SK-N-MC (cell line): Measurements from ENCODE around the gene RBM47.
"Not testable (repeated sequence)": the region's sequence is repeated elsewhere in the genome, so short reads cannot be mapped to it uniquely, and the experiment has no call there.

Experiments used
- DNase-seq: peaks from one replicate; pipeline ENCODE4 v3.0.0-alpha.2; 2011; ENCODE audit warnings: low read depth, low spot score
- H3K27ac ChIP-seq: fragments of 200-600 bp; sonication (generic); 2 replicates; pipeline ENCODE4 v1.5.1; 2016; ENCODE audit warnings: mixed run types
- H3K36me3 ChIP-seq: fragments of 200-600 bp; sonication (generic); 2 replicates; pipeline ENCODE4 v1.6.1; 2017; ENCODE audit warnings: antibody characterized with exemption, low read length, mixed read lengths; ENCODE audit not compliant: insufficient read depth
- H3K4me3 ChIP-seq: fragments of 200-600 bp; sonication (generic); 2 replicates; pipeline ENCODE4 v1.5.1; 2016
- H3K9ac ChIP-seq: fragments of 200-600 bp; sonication (generic); 2 replicates; pipeline ENCODE4 v1.8.0; 2017; ENCODE audit warnings: mixed run types, mixed read lengths; ENCODE audit not compliant: insufficient read length
- H3K9me3 ChIP-seq: fragments of 200-600 bp; sonication (generic); 2 replicates; pipeline ENCODE4 v1.6.1; 2017; ENCODE audit warnings: low read depth, mild to moderate bottlenecking, antibody characterized with exemption, low read length, moderate library complexity, mixed read lengths
- EZH2 ChIP-seq: fragments of 200-600 bp; sonication (generic); IDR thresholded peaks from one replicate; pipeline ENCODE4 v1.6.1; 2017; ENCODE audit warnings: antibody characterized with exemption
- FOXP2 ChIP-seq: optimal IDR thresholded peaks from 2 replicates; pipeline ENCODE3; 2011; ENCODE audit warnings: mild to moderate bottlenecking, moderate library complexity; ENCODE audit not compliant: insufficient read depth; ENCODE audit errors: extremely low read length, control extremely low read depth
- POLR2AphosphoS5 ChIP-seq: IDR thresholded peaks from 2 replicates; pipeline ENCODE4 v1.6.1; 2012; ENCODE audit warnings: mild to moderate bottlenecking, low read depth, low read length, borderline replicate concordance

The RBM47 gene

DNA sequence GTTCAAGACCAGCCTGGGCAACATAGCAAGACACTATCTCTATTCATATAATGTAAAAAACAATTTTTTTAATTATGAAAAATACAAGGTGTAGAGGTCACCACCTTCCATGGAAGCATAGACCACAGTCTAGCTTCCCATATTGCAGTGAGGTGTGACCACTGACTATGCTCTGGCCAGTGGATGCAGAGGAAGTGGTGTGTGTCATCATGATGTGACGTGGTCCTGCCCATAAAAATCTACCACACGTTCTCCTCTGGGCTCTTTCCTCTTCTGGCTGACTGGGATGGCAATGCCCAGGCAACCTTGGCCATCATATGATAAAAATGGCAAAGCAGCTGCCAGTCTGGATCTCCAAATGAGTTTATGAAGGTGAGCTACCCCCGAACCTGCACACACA, 65.7 kb downstream of the RBM47 start:
- H3K9me3 ChIP-seq = no peaks in the 10 kb centered on the region
- no peaks in the 10 kb centered on the region for H3K36me3 ChIP-seq
- peak overlapping the region; percentile 88; the same call in 1 of the 2 replicates for H3K27ac ChIP-seq
- no peak overlapping the region for H3K9ac ChIP-seq
- no peak overlapping the region for H3K4me3 ChIP-seq
- DNase-seq = no peak
- no peak for TF ChIP-seq EZH2
- no peak for TF ChIP-seq FOXP2
- TF ChIP-seq POLR2AphosphoS5 = no peak

DNA sequence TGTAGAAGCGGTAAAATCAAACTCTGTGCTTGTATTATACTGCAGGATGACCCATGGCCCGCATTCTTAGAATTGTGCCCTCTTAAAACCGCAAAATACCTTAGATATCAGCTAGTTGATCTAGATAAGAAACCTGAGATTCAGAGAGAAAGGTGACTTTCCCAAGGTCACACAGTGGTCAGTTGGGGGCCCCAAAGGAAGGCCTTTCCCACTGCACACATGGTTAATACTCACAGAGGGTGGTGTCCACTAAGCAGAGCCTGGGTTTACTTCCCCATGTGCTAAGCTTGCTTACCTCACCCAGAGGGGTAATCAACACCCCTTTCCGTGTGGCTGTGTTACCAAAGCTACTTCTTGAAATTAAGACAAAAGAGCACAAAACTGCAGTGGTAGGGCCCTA, 66.3 kb downstream of the RBM47 start:
- no peak for TF ChIP-seq POLR2AphosphoS5
- no peak for TF ChIP-seq FOXP2
- TF ChIP-seq EZH2 = no peak
- DNase-seq = no peak
- Histone ChIP-seq H3K36me3 (no peaks in the 10 kb centered on the region), H3K9ac (no peak overlapping the region), H3K27ac (no peak overlapping the region), H3K4me3 (no peak overlapping the region), H3K9me3 (no peaks in the 10 kb centered on the region)

DNA sequence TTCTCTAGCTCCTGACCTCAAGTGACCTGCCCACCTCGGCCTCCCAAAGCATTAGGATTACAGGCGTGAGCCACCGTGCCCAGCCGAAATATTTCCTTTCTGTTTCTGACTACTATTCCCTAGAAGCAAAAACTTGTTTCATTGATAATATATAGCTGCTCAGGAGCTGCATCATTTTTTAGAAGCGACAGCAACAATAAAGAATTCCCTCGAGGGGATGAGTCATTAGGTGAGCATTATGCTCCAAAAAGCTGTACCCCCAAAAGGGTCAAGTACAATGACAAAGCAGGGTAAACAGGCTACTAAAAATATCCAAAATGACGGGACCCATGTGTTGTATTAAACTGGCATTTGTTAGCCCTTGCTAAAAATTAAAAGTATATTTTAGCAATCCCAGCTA, 67.0 kb downstream of the RBM47 start:
- Histone ChIP-seq H3K4me3 (no peak overlapping the region), H3K9me3 (no peaks in the 10 kb centered on the region), H3K36me3 (no peaks in the 10 kb centered on the region), H3K9ac (no peak overlapping the region), H3K27ac (no peak overlapping the region)
- TF ChIP-seq POLR2AphosphoS5 (no peak), FOXP2 (no peak), EZH2 (no peak)
- no peak for DNase-seq

DNA sequence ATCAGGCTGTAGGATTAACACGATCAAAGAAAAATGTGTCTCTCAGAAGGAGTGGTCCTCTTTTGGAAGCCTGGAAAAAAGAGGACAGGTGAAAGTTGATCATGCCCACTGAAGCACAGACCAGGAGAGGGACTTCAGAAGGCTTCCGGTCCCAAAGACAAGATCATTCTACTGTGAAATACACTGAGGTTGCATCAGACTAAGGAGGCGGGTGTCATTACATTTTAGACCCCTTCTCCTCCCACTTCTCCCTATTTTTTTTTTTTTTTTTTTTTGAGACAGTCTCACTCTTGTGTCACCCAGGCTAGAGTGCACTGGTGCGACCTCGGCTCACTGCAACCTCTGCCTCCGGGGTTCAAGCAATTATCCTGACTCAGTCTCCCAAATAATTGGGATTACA, 67.5 kb downstream of the RBM47 start:
- no peaks in the 10 kb centered on the region for H3K9me3 ChIP-seq
- no peak overlapping the region for H3K4me3 ChIP-seq
- TF ChIP-seq EZH2 = no peak
- TF ChIP-seq FOXP2 = no peak
- DNase-seq = no peak
- no peak overlapping the region for H3K27ac ChIP-seq
- no peak overlapping the region for H3K9ac ChIP-seq
- no peaks in the 10 kb centered on the region for H3K36me3 ChIP-seq

DNA sequence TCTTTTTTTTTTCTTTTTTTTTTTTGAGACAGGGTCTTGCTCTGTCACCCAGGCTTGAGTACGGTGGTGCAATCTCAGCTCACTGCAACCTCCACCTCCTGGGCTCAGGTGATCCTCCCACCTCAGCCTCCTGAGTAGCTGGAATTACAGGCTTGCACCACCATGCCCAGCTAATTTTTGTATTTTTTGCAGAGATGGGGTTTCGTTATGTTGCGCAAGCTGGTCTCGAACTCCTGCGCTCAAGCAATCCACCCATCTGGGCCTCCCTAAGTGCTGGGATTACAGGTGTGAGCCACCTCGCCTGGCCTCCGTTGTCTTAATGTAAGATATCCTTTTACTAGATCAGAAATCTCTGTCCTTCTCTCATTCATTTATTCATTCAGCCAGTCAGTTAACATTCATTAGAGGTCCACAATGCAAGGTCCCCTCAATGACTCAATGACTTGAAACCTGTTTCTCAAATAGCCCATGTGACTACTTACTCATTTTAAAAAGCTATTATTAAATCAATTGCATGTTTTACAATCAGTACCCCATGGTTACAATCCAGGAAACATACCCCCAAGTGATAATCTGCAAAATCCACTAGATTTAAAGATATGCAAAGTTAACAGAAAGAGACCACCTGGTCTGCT, 68.0 kb downstream of the RBM47 start:
- H3K27ac ChIP-seq, H3K9ac ChIP-seq, DNase-seq: not testable (repeated sequence)

DNA sequence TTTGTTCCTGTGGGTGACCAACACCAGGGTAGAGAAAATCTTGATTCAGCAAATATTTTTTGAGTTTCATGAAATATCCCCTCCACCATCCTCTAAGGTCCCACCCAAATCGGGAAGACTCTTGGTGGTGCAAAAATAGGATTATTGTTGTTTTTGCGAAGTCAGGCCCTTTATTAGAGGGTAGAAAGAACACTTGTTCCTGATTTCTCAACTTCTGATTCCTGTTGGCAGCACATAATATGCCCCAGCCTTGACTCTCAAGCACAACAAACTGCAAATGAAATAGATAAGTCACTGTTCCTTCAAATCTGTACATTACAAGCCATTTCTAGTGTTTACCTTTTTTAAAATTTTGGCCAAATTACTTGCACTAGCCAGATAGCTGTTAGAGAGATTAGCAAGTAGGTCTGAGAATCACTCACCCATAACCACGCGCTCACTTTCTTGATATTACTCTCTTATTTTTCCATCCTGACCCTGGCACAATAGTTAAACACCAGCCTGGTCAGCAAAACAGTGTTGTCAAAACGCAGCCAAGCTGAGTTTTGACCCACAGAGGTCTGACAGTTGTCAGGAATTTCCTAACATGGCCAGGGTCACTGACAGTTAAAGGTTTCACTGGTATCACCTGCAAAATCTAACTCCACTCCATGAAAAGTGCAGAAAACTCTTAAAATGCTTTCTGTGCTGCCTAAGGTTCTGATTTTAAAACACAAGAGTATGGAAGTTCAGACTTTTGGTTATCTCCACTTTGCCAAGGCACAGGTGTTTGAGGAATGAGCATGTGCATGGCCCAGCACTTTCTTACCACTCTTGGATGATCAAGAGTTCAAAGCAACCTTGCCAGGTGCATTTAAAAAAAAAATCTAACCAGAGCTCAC, 69.8 kb downstream of the RBM47 start:
- no peak for DNase-seq
- no peak overlapping the region for H3K9ac ChIP-seq
- H3K36me3 ChIP-seq = no peaks in the 10 kb centered on the region
- H3K4me3 ChIP-seq = no peak overlapping the region
- TF ChIP-seq EZH2 (no peak), FOXP2 (no peak), POLR2AphosphoS5 (no peak)
- no peaks in the 10 kb centered on the region for H3K9me3 ChIP-seq
- H3K27ac ChIP-seq = no peak overlapping the region

More for the DNA sequence above, 68.0 kb downstream of the RBM47 start:
- H3K9me3 ChIP-seq, H3K4me3 ChIP-seq, H3K36me3 ChIP-seq: not testable (repeated sequence)

DNA sequence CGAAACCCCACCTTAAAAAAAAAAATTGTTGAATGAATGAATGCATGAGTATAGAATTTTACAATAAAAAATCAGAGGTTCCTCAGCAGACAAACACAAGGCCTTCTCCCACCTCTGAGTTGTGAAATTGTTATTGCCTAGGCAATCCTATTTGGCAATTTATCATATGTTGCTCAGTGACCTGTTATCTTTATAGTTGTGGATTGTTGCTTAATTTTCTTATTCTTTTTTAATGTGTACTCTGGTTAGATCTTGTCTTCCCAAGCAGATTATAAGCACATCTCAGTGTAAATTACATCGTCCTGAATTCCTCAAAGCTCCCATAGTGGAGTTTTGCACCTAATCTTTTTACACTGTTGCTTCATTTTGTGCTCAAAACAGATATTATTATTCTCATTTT, 71.9 kb downstream of the RBM47 start:
- H3K9me3 ChIP-seq = no peaks in the 10 kb centered on the region
- no peak for DNase-seq
- no peak overlapping the region for H3K4me3 ChIP-seq
- no peak for TF ChIP-seq FOXP2
- TF ChIP-seq EZH2 = no peak
- TF ChIP-seq POLR2AphosphoS5 = no peak
- H3K36me3 ChIP-seq = no peaks in the 10 kb centered on the region
- H3K27ac ChIP-seq = 0 out of 2 replicates have a peak overlapping the region, but pooled peaks have one; percentile 3
- no peak overlapping the region for H3K9ac ChIP-seq

DNA sequence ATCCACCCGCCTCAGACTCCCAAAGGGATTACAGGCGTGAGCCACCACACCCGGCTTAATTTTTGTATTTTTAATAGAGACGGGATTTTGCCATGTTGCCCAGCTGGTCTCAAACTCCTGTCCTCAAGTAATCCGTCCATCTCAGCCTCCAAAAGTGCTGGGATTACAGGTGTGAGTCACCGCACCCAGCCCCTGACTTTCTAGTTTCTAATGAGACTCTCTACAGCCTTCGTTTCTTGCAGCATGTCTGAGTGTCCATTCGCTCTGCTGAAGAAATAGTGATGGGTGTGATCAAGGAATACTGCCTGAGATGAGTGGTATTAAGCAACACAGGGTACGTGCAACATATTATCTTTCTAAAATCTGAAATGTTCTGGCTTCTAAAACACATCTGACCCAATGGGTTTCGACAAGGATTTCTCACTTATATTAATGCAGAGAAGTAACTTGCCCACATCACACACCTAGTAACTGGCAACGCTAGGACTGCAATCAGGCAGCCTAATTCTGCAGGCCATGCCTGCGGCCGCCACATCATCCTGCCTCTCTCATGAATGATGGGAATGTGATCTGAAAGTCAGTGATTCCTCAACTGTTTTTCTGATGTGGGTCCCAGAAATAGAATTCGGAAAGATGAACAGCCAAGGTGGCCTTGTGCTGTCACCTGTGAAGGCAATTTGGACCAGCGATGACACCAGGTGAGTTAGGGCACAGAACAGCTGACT, 74.3 kb downstream of the RBM47 start:
- no peak for DNase-seq
- TF ChIP-seq POLR2AphosphoS5 (no peak), EZH2 (no peak), FOXP2 (no peak)

DNA sequence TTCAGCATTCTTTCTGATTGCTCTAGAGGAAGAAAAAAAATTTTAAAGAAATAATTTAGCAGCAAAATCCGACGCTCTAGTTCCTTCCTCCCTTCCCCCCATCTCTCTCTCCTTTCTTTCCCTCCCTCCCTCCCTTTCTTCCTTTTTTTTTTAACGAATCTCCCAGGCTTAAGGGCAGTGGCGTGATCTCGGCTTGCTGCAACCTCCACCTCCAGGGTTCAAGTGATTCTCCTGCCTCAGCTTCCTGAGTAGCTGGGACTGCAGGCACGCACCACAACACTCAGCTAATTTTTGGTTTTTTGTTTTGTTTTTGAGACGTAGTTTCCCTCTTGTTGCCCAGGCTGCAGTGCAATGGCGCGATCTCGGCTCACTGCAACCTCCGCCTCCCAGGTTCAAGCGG, 75.0 kb downstream of the RBM47 start:
- H3K9me3 ChIP-seq, H3K9ac ChIP-seq, H3K4me3 ChIP-seq, H3K27ac ChIP-seq, H3K36me3 ChIP-seq, DNase-seq: not testable (repeated sequence)

More for the DNA sequence above, 74.3 kb downstream of the RBM47 start:
- no peak overlapping the region for H3K27ac ChIP-seq
- H3K9ac ChIP-seq = no peak overlapping the region
- H3K4me3 ChIP-seq = no peak overlapping the region
- no peaks in the 10 kb centered on the region for H3K9me3 ChIP-seq
- H3K36me3 ChIP-seq = no peaks in the 10 kb centered on the region
